HepG2 (cell line): ENCODE results near the gene MDH1B.

ENCODE experiments used
- KDM5A ChIP-seq: fragments of 200-600 bp; sonication (generic); IDR thresholded peaks from 2 replicates; pipeline ENCODE4 v1.7.0; 2018; ENCODE audit warnings: antibody characterized with exemption, mild to moderate bottlenecking, low read length, borderline replicate concordance
- MAX ChIP-seq: IDR thresholded peaks from 2 replicates; pipeline ENCODE4 v1.6.1; 2012; ENCODE audit warnings: inconsistent platforms
- NR1H2 ChIP-seq: sonication (generic); formaldehyde crosslinking; IDR thresholded peaks from 2 replicates; pipeline ENCODE4 v1.8.1; 2022; ENCODE audit warnings: low read depth, missing genetic modification reagents, borderline replicate concordance
- TAF1 ChIP-seq: sonication (generic); formaldehyde crosslinking; IDR thresholded peaks from 2 replicates; pipeline ENCODE4 v1.4.0; 2020; ENCODE audit warnings: missing genetic modification reagents
- ZNF354B ChIP-seq: sonication (generic); formaldehyde crosslinking; IDR thresholded peaks from 2 replicates; pipeline ENCODE4 v1.8.0; 2022; ENCODE audit warnings: mild to moderate bottlenecking, missing genetic modification reagents
- ZNF407 ChIP-seq: sonication (generic); formaldehyde crosslinking; IDR thresholded peaks from one replicate; pipeline ENCODE4 v1.5.1; 2020; ENCODE audit warnings: mild to moderate bottlenecking, missing genetic modification reagents; ENCODE audit errors: not compliant biosample characterization

DNA sequence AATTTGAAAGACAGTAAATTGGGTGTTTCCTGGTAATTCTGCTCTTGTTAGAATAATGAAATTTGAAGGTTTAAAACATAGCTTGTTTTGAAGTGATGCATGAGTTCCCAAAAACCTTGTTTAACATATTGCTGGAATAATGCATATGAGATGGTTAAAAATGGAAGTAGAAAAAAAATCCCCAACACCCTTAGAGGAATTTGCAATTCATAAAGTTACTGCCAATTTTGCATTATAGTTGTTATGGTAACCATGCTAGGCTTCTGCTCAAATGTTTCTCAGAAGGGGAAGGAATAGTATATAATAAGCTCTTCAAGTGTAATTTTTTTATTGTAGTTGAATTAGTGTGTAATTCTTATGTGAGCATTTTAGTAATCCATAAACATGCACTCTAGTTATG lies 49.4 kb upstream of the MDH1B start:
- TF ChIP-seq KDM5A (no peak), NR1H2 (no peak), TAF1 (CRISPR knock-in tag) (no peak), ZNF354B (CRISPR knock-in tag) (no peak), ZNF407 (CRISPR knock-in tag) (no peak), MAX (no peak)
